Endothelial cell of umbilical vein (primary cell): ENCODE data around the gene CENPP. TPM values are rescaled to one million over a fixed set of nuclear protein-coding genes. Genes with fewer than 3 reads are reported as not detected.

Source experiments
- BruUV-seq: library from RNA; stranded (reverse); fragments of 400-500 nt; replicated peaks from 2 replicates; lab custom pipeline; 2021; lab: Mats Ljungman, UMichigan
- CTCF ChIA-PET: fragments of 300-600, 350-600 bp; sonication (Branson Sonifier 250); formaldehyde crosslinking; loops from one replicate; lab custom pipeline; 2021; ENCODE audit warnings: antibody characterized with exemption, inconsistent platforms; lab: Charles Lee
- POLR2A ChIA-PET: fragments of 300-600, 350-600 bp; sonication (Branson Sonifier 250); formaldehyde crosslinking; loops from one replicate; lab custom pipeline; 2021; ENCODE audit warnings: antibody characterized with exemption, inconsistent platforms; lab: Charles Lee
- DNase-seq: peaks from one replicate; pipeline ENCODE4 v3.0.0-alpha.2; 2011; ENCODE audit warnings: low read depth, low spot score
- FAIRE-seq: peaks from 2 replicates; lab custom pipeline; 2011; peaks lifted over from hg19 to GRCh38; lab: Jason Lieb, UNC
- H2AFZ ChIP-seq: 2 replicates; pipeline ENCODE4 v1.6.0; 2012; ENCODE audit warnings: low read depth, low read length, control low read depth, inconsistent platforms
- H3K27ac ChIP-seq: 2 replicates; pipeline ENCODE4 v1.5.1; 2011; ENCODE audit warnings: low read depth, mild to moderate bottlenecking, control low read depth, low read length, moderate library complexity; ENCODE audit not compliant: insufficient read depth
- H3K27me3 ChIP-seq, 2 experiments: 2 replicates each; pipeline versions ENCODE4 v1.6.0 to v1.6.1; 2011; ENCODE audit warnings: low read length in 2 of 2, mixed read lengths in 1 of 2; ENCODE audit not compliant: control insufficient read depth in 2 of 2, insufficient read depth in 2 of 2
- H3K36me3 ChIP-seq, 2 experiments: 2 replicates in 1 of 2; 3 replicates in 1 of 2; pipeline ENCODE4 v1.5.1; 2011; ENCODE audit warnings: low read length in 2 of 2, mild to moderate bottlenecking in 1 of 2, moderate library complexity in 1 of 2; ENCODE audit not compliant: control insufficient read depth in 2 of 2, insufficient read depth in 2 of 2; ENCODE audit errors: extremely low read depth in 1 of 2
- H3K4me1 ChIP-seq: 3 replicates; pipeline ENCODE4 v1.5.1; 2011; ENCODE audit warnings: mild to moderate bottlenecking, low read length; ENCODE audit not compliant: control insufficient read depth, insufficient read depth; ENCODE audit errors: extremely low read depth
- H3K4me2 ChIP-seq: 2 replicates; pipeline ENCODE4 v1.6.1; 2011; ENCODE audit warnings: low read length, control low read depth, mixed read lengths; ENCODE audit not compliant: insufficient read depth
- H3K4me3 ChIP-seq, 3 experiments: fragments of 200-600 bp in 1 of 3; sonication (generic), shearing (Covaris generic) in 1 of 3; replicated peaks in 1 of 3; 2 replicates each; pipeline ENCODE4 v1.5.1; 2011 to 2016; ENCODE audit warnings: control low read depth in 3 of 3, low read length in 3 of 3, mild to moderate bottlenecking in 2 of 3, inconsistent platforms in 1 of 3, low read depth in 1 of 3, moderate library complexity in 1 of 3; ENCODE audit not compliant: insufficient read depth in 1 of 3
- H3K79me2 ChIP-seq: 2 replicates; pipeline ENCODE4 v1.6.0; 2012; ENCODE audit warnings: low read length, inconsistent platforms; ENCODE audit not compliant: control insufficient read depth, insufficient read depth
- H3K9ac ChIP-seq: replicated peaks from 2 replicates; pipeline ENCODE3; 2011; ENCODE audit warnings: low read length, control low read depth; ENCODE audit not compliant: insufficient read depth; ENCODE audit errors: extremely low read depth
- H3K9me1 ChIP-seq: replicated peaks from 3 replicates; pipeline ENCODE4 v1.6.0; 2011; ENCODE audit warnings: mild to moderate bottlenecking, low read length; ENCODE audit not compliant: control insufficient read depth, insufficient read depth; ENCODE audit errors: extremely low read depth
- H3K9me3 ChIP-seq: replicated peaks from 2 replicates; pipeline ENCODE4 v1.5.1; 2012; ENCODE audit warnings: low read length, inconsistent platforms; ENCODE audit not compliant: control insufficient read depth, insufficient read depth
- H4K20me1 ChIP-seq: replicated peaks from 2 replicates; pipeline ENCODE3; 2011; ENCODE audit warnings: mild to moderate bottlenecking, low read length; ENCODE audit not compliant: control insufficient read depth, insufficient read depth; ENCODE audit errors: extremely low read depth
- EZH2 ChIP-seq: IDR thresholded peaks from 2 replicates; pipeline ENCODE4 v1.6.1; 2012; ENCODE audit warnings: borderline replicate concordance, low read depth, mild to moderate bottlenecking, moderate library complexity, low read length, inconsistent platforms; ENCODE audit not compliant: severe bottlenecking
- FOS ChIP-seq: IDR thresholded peaks from 2 replicates; pipeline ENCODE4 v1.6.1; 2011; ENCODE audit warnings: mild to moderate bottlenecking, low read length, moderate library complexity, borderline replicate concordance; ENCODE audit not compliant: insufficient read depth
- GATA2 ChIP-seq: IDR thresholded peaks from 2 replicates; pipeline ENCODE4 v1.7.0; 2011; ENCODE audit warnings: low read depth, mild to moderate bottlenecking, moderate library complexity, mixed read lengths, low read length; ENCODE audit not compliant: insufficient read length, insufficient read depth
- JUN ChIP-seq: IDR thresholded peaks from 2 replicates; pipeline ENCODE4 v1.6.1; 2011; ENCODE audit warnings: borderline replicate concordance, low read depth; ENCODE audit not compliant: insufficient read length, insufficient read depth
- MYC ChIP-seq: IDR thresholded peaks from one replicate; pipeline ENCODE4 v1.6.1; 2011; ENCODE audit warnings: mild to moderate bottlenecking, low read depth, low read length
- POLR2A ChIP-seq: IDR thresholded peaks from 2 replicates; pipeline ENCODE4 v1.6.1; 2012; ENCODE audit warnings: low read depth, mild to moderate bottlenecking, control low read depth, low read length
- POLR2AphosphoS5 ChIP-seq: IDR thresholded peaks from 2 replicates; pipeline ENCODE4 v1.6.1; 2012; ENCODE audit warnings: low read depth, mild to moderate bottlenecking, control low read depth, low read length, moderate library complexity; ENCODE audit not compliant: insufficient read depth
- dilution Hi-C: fragments of 300-500 bp; cut with MboI; formaldehyde crosslinking; loops from one replicate; pipeline ENCODE4 v1.15.0; 2019; ENCODE audit warnings: low sequenced_read_pairs; ENCODE audit not compliant: extremely low pct_ligation_motif_present
- intact Hi-C: fragments of 100-400 bp; cut with micrococcal nuclease; formaldehyde crosslinking; loops from one replicate; pipeline ENCODE4 v1.10.0; 2022
- polyA plus RNA-seq, 4 experiments: library from polyadenylated mRNA; depleted of rRNA in 3 of 4; stranded (reverse) in 3 of 4; unstranded in 1 of 4; fragments of >200 nt; gene quantifications; 2 replicates each; pipeline versions ENCODE4 v1.2.1 to v1.2.3, GENCODE V29; 2011 to 2012; ENCODE audit warnings: missing spikeins in 1 of 4
- total RNA-seq: library from RNA; stranded (reverse); gene quantifications from 2 replicates; pipeline ENCODE4 v1.2.3, GENCODE V29; 2021
- TF ChIP-seq, protein P1 (sequence below), 2 donors: IDR thresholded peaks; 1 replicate in 1 of 2; 2 replicates in 1 of 2; pipeline ENCODE4 v1.5.1; 2011; ENCODE audit warnings: low read length in 2 of 2, mild to moderate bottlenecking in 2 of 2, moderate library complexity in 2 of 2, control low read depth in 1 of 2, inconsistent platforms in 1 of 2, low read depth in 1 of 2; ENCODE audit not compliant: insufficient read depth in 1 of 2; ENCODE audit errors: extremely low read depth in 1 of 2

CENPP gene
- total and polyA plus RNA-seq, 2 donors (not counting 3 experiments of a cell fraction or from before 2014, with no cell fraction given), result 1.2 to 12.0 TPM

DNA sequence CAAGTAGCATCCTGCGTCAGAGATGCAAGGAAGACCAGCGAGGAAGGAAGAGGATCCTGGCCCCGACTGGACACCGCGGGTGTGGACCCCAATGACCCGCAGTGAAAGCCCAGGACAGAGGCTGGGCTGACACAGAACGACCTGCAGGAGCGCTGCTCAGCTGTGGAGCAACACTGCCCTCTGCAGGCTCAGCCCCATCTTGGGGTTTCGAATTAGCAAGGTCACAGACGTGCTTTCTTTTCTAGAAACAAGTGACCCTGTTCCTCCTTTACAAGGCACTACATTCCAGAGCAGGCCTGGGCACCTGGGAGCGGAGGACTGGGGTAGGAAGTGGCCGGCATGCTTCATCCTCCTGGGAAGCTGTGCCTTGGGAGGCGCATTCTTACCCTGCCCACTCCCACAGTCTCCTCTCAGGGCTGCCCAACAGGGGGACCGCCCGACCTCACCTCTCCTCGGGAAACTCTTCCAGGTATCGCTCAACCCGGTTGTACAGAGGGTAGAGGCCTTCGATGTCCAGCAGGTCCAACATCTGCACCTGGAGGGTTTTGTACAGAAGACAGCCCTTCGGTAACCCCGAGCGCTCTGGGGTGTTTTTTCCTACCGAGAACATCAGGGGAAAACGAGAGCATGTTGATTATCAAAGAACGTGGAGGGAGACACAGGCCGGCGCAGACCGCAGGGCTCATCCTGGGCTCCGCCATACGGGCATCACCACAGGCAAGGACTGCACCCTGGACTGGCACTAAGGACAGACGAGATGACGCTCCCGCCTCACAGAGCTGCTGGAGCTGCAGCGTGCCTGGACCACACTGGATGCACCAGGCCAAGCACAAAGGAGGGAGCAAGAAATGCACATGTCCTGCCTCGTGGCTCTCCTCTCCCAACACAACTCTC is 309.2 kb downstream of the CENPP start:
- peak; percentile 78 for DNase-seq
- CTCF ChIA-PET, result interaction anchor here (0.9 to 4.0 kb wide), 10 partner anchors 18 to 500 kb away, joined by 3 to 26 read pairs (median 4); partner anchors contain the start of gene IPPK

More for the DNA sequence above, 309.2 kb downstream of the CENPP start:
- Histone ChIP-seq H3K9me1 (no peaks in the 10 kb centered on the region), H3K4me1 (no peaks in the 10 kb centered on the region), H2AFZ (no peak overlapping the region), H3K79me2 (no peaks in the 10 kb centered on the region), H3K9ac (no peak overlapping the region), H3K4me2 (no peak overlapping the region), H3K9me3 (no peaks in the 10 kb centered on the region), H3K4me3 (no peak overlapping the region), H3K27ac (no peak overlapping the region), H3K27me3 (no peaks in the 10 kb centered on the region), H3K36me3 (peaks cover 8 to 30% of the 10 kb centered on the region in 2 experiments), H4K20me1 (no peaks in the 10 kb centered on the region)
- FAIRE-seq, result peak; percentile 92
- intact Hi-C loops (loop anchor here (1.0 to 10.0 kb wide), 9 partner anchors 133 to 501 kb away; partner anchors contain the start of gene IARS1), dilution Hi-C loops (no loop called here)
- POLR2A ChIA-PET, result no interaction called here
- no TSS peak for BruUV-seq
- TF ChIP-seq JUN, result no peak
- no peak for TF ChIP-seq GATA2
- TF ChIP-seq EZH2, result no peak
- no peak for TF ChIP-seq POLR2A
- no peak for TF ChIP-seq POLR2AphosphoS5
- no peak for TF ChIP-seq FOS
- no peak for TF ChIP-seq MYC
- TF ChIP-seq, protein P1, sequence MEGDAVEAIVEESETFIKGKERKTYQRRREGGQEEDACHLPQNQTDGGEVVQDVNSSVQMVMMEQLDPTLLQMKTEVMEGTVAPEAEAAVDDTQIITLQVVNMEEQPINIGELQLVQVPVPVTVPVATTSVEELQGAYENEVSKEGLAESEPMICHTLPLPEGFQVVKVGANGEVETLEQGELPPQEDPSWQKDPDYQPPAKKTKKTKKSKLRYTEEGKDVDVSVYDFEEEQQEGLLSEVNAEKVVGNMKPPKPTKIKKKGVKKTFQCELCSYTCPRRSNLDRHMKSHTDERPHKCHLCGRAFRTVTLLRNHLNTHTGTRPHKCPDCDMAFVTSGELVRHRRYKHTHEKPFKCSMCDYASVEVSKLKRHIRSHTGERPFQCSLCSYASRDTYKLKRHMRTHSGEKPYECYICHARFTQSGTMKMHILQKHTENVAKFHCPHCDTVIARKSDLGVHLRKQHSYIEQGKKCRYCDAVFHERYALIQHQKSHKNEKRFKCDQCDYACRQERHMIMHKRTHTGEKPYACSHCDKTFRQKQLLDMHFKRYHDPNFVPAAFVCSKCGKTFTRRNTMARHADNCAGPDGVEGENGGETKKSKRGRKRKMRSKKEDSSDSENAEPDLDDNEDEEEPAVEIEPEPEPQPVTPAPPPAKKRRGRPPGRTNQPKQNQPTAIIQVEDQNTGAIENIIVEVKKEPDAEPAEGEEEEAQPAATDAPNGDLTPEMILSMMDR (IDR thresholded peaks at IDR 0.05; ENCODE audit: extremely low read depth in 1 of 2, insufficient read depth in 1 of 2, low read depth in 1 of 2, low read length in 2 of 2), result peak; percentile 98
